HG03520 (cell line): ENCODE measurements around the gene TRIOBP.

Experiments used
- ATAC-seq: cut with Tn5 transposase; IDR thresholded peaks from one replicate; pipeline ENCODE4 v1.9.1; 2021; ENCODE audit warnings: mild to moderate bottlenecking, moderate library complexity; ENCODE audit not compliant: unreplicated experiment

TRIOBP gene

GRCh38 chr22:37728620-37729019 lies 31.8 kb downstream of the TRIOBP start:
- ATAC-seq: no peak

DNA sequence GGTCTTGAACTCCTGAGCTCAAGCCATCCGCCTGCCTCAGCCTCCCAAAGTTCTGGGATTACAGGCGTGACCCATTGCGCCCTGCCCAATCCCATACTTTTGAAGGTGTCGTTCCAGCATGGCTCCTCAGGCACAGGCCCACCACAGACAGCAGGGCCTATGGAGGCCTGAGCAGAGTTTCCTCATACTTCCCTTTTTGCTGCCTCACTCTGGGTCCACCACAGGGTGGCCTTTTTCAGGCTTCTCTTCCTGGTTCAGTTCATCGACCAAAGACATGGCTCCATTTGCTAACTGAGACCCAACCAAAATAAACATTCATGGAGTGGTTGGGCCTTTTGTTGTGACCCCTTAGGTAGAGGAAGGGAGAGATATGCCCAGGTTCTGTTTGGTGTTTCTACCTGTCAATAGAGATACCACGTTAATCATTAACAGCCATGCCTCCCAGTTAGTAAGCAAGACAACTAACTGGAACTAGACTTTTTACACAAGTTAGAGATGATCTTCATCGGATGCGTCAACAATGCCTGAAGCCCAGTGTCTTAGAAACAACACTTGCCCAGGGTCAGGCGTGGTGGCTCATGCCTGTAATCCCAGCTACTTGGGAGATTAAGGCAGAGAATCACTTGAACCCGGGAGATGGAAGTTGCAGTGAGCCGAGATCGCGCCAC lies 35.1 kb downstream of the TRIOBP start:
- no peak for ATAC-seq

- no peak for ATAC-seq
Measured at GRCh38 chr22:37732699-37733607, 36.1 kb downstream of the TRIOBP start.

- no peak for ATAC-seq
Measured at GRCh38 chr22:37733625-37734401, 37.0 kb downstream of the TRIOBP start.

DNA sequence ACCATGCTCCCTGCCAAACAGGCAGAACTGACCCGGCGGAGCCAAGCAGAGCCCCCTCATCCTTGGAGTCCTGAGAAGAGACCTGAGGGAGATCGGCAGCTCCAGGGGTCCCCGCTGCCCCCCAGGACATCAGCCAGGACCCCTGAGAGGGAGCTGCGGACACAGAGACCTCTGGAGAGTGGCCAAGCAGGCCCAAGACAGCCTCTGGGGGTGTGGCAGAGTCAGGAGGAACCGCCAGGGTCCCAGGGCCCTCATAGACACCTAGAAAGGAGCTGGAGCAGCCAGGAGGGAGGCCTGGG lies 37.5 kb downstream of the TRIOBP start:
- ATAC-seq: no peak

DNA sequence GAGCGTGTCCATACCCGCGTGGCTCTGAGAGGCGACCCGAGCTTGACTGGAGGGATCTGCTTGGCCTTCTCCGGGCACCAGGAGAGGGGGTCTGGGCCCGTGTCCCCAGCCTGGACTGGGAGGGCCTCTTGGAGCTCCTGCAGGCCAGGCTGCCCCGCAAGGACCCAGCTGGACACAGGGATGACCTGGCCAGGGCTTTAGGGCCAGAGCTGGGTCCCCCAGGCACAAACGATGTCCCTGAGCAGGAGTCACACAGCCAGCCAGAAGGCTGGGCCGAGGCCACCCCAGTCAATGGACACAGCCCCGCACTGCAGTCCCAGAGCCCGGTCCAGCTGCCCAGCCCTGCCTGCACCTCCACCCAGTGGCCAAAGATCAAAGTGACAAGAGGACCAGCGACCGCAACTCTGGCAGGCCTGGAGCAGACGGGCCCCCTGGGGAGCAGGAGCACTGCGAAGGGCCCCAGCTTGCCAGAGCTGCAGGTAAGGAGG lies 38.2 kb downstream of the TRIOBP start:
- ATAC-seq: no peak

DNA sequence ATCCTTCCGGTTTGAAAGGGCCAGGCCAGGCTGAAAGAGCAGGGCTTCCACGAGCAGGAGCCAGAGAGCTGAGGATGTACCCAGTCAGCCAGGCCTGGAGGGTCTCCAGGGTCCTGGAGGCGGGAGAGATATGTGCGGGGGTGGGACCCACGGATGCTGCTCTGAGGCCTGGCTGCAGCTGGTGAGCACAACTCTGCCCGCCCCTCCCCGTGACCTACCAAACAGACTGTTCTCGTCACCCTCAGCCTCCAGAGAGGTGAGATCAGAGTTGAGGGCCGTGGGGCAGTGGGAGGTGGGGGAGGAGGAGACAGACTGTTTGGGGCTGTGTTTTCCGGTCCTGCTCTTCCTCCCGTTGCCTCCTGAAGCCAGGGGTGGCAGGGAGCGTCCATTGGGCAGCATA lies 42.2 kb downstream of the TRIOBP start:
- no peak for ATAC-seq

DNA sequence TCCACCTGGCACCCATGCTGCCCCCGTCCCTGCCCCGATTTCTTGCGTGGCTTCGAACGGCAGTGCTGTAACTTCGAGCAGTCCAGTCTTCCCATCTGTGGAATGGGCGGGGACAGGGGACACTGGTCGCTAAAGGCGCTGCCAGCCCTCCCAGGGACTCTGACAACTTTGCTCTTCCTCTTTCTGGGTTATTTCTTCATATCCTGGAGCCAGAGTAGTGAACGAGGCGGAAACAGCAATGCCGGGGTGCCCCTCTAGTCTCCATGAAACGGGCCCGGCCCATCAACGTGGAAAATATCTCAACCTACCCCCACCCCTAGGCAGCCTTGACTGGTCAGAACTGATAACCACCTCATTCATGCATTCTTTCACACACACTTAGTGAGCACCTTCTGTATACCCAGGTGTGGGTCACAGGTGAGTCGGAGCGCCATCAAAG lies 42.8 kb downstream of the TRIOBP start:
- no peak for ATAC-seq

DNA sequence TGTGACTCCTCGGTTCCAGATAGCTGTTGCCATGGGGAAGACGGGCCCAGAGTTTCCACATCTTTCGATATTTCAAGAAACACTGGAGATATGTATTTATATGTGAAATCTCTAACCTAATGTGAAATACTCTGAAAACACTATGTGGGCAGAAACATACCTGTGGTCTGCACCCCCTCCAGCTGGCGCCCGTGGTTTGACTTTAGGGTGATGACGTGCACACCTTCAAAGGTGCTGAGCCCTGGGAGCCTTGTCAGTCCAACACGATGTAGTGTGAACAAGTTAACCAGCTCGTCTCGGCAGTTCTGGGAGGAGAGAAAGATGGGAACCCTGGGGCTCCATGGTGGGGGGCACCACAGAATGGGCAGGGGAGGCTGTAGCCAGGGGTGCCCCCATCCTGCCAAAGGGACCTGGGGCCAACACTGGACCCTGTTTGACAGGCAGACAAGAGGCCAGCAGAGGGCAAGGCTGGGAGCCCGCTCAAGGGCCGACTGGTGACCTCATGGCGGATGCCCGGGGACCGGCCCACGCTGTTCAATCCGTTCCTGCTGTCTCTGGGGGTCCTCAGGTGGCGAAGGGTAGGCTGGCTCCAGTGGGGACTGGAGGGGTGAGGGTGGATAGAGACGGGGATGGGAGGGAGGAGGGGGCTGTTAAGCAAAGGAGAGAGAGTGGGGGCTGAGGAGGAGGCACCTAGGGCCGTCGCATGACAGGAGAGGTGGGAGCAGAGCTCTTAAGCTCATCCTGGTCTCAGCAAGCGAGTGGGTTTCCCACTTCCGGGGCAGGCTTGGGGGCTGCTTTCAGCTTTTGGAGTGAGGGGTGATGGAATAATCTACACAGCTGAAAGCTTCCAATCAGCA lies 43.8 kb downstream of the TRIOBP start:
- ATAC-seq: no peak

- ATAC-seq: no peak
Measured at GRCh38 chr22:37741312-37741795, 44.5 kb downstream of the TRIOBP start.

DNA sequence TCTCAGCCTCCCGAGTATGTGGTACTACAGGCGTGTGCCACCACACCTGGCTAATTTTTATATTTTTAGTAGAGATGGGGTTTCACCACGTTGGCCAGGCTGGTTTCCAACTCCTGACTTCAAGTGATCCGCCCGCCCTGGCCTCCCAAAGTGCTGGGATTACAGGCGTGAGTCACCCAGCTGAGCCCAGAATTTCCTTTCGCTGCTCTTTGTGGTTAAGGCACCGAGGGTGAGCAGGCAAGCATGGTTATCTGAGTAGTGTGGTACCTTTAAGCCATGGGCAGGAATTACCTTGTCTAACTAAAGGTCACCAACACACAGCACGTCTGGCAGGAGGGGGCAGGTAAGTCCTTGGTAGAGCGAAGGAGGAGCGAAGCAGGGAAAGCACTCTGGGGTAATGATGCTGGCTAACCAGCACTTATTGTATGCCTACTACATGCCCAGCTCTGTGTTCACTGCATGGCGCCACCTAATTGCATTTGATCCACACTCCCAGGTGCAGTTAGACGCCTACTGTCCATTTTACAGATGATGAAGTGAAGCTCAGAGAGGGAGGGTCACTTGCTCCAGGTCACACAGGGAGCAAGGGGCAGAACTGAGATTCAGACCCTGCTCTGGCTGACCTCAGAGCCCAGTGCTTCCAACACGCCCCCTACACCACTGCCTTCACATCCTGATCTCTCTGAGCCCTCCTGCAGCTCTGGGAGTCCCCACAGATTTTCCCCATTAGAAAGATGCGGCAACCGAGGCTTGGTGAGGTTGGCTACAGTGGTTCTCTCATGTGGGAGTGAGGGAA lies 45.7 kb downstream of the TRIOBP start:
- ATAC-seq: no peak

DNA sequence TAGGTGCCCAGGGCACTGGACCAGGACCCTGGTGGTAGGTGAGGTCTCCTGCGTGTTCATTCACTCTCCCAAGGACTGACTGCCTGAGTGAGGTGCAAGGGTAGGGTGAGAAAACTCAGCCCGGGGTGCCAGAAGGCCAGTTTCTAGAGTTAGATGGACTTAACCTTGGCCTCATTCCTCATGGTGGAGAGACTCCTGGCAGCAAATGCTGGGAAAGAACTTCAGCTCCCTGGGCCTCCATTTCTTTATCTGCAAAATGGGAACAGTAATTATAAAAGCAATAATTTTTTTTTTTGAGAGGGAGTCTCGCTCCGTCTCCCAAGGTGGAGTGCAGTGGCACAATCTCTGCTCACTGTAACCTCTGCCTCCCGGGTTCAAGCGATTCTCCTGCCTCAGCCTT lies 47.7 kb downstream of the TRIOBP start:
- ATAC-seq: no peak

DNA sequence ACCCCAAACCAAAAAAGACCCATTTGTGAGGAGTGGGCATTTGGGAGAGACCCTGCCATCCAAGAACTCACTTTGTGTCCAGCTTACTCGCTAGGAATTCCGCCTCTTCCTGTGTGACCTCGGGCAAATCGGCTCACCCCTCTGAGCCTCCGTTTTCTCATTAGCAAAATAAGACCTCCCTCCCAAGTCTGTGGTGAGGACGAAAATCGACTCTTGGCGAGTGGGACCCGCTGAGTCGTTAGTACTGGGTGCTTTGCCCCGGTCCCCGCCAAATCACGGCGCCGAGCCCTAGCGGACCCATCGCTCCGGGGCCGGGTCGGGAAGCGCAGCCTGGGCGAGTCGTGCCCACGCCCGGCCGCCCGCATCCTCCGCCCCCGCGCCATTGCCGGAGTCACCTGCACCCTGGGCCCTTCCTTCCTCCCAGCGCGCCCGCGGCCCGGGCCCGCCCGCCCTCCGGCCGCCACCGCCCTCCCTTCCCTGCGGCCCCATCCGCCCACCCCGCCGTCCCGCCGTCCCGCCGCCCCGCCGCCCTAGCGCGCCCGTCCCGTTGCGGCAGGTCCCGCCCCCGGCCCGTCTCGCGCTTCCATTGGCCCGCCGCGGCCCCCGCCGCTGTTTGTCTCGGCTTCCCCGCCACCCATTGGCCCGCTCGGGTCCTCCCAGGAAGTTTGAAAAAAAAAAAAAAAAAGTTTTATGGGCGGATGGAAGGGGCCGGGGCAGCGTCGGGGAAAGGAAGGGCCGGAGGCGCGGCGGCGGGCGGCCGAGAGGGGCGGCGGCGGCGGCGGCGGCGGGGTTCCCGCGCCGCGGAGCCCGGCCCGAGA lies 48.9 kb downstream of the TRIOBP start:
- ATAC-seq: peak; percentile 58

GRCh38 chr22:37746366-37747079 lies 49.7 kb downstream of the TRIOBP start:
- ATAC-seq: peak; percentile 22

- no peak for ATAC-seq
Measured at GRCh38 chr22:37747080-37747714, 50.3 kb downstream of the TRIOBP start.

GRCh38 chr22:37747715-37748100 lies 50.9 kb downstream of the TRIOBP start:
- ATAC-seq: no peak

GRCh38 chr22:37748659-37749058 lies 51.8 kb downstream of the TRIOBP start:
- no peak for ATAC-seq

DNA sequence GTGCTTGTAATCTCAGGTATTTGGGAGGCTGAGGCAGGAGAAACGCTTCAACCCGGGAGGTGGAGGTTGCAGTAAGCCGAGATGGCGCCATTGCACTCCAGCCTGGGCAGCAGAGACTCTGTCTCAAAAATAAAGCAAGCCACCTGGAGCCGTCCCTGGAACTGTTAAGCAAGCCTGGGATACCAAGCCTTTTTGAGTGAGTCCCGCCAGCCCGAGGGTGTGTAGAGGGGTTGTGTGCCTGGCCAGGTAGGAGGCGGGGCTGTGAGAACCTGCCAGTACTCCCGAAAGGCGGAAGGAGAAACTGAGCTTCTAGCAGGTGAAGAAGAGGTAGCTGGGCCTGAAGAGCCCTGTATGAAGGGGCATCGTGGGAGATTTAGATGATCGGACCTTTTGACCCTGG lies 52.4 kb downstream of the TRIOBP start:
- no peak for ATAC-seq
